NCI-H1092 treated with DMSO at 0.1 percent for 48 hours (cell line): ENCODE measurements around the gene QPCT.

Experiments used
- DNase-seq: peaks from one replicate; lab custom pipeline; 2025; lab: John Stamatoyannopoulos, UW

Gene QPCT

GRCh38 chr2:37324786-37325624, 19.4 kb upstream of the QPCT start, which contains the start of gene PRKD3:
Gene PRKD3 (minus strand): TSS chr2:37324833. CDS start chr2:37316524, 8,309 bp downstream.
- peak; percentile 42 for DNase-seq

DNA sequence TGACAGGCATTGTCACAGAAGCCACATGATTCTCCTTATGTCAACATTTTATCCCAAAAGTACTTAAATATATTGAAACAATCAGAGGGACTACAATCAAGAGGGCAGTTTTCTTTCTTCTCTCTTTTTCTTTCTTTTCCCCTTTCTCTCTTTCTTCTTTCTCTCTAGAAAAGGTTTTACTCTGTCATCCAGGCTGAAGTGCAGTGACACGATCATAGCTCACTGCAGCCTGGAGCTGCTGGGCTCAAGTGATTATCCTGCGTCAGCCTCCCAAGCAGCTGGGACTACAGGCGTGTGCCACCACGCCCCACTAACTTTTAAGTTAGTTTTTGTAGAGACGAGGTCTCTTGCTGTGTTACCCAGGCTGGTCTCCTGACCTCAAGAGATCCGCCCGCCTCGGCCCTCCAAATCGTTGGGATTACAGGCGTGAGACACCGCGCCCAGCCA, 18.8 kb upstream of the QPCT start:
- DNase-seq: no peak

- DNase-seq: no peak
These were observed 18.1 kb upstream of the QPCT start for GRCh38 chr2:37326285-37326684.

- no peak for DNase-seq
These were observed 17.4 kb upstream of the QPCT start for GRCh38 chr2:37326866-37327634.

- no peak for DNase-seq
These were observed 13.7 kb upstream of the QPCT start for GRCh38 chr2:37330681-37331080.

DNA sequence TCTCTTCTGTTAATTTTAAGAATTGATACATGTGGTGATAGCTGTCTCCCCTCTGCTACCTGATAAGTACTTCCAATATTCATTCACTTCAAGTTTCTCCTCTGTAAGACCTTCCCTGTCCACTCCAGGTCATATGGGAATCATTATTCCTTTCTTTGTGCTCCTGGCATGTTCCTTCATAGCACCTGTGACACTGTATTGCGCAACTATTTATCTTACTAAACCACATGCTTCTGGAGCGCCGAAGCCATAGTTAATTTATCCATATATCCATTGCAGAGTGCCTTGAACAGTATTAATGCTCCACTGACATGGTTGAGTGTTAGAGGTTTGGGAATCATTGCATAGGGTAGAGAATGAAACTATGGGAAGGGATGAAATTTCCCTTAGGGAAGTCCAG, 11.9 kb upstream of the QPCT start:
- no peak for DNase-seq

DNA sequence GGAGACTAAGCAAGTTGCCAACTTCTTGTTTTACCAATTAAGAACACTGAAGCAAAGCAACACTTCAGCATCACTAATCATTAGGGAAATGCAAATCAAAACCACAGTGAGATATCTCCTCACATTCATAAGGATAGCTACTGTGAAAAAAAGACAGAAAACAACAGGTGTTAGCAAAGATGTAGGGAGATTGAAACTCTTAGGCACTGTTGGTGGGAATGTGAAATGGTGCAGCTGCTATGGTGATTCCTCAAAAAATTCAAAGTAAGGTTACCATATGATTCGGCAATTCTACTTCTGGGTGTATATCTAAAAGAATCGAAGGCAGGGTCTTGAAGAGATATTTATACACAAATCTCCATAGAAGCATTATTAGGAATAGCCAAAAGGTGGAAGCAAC, 11.2 kb upstream of the QPCT start:
- no peak for DNase-seq

GRCh38 chr2:37335604-37336003, 8.8 kb upstream of the QPCT start:
- no peak for DNase-seq

- no peak for DNase-seq
These were observed 6.7 kb upstream of the QPCT start for GRCh38 chr2:37337620-37338280.

DNA sequence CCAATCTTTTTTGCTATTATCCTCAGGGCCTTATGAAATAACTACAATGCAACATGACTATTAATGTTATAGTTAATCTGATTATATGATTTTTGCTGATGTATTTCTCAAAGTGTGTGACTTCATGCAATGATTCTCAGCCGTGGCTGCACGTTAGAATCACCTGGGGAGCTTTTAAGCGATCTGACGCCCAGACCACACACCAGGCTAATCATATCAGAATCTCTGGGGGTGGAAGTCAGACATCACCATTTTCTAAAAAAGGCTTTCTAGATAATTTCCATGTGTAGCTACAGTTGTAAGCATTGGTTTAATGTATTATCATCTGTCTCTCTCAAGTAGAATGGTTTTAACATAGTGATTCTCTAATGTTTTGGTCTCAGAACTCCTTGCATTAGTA, 5.5 kb upstream of the QPCT start:
- no peak for DNase-seq

DNA sequence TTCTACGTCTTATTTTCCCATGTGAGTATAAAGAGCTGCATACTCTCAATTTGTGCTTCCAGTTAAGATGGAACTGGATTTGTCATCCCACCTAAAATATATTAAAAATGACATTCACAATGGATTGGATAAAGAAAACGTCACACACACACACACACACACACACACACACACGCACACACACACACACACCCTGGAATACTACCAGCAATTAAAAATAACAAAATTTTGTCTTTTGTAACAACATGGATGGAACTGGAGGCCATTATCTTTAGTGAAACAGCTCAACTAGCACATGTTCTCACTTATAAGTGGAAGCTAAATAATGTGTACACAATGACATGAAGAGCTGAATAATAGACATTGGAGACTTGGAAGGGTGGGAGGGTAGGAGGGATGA, 3.8 kb upstream of the QPCT start:
- DNase-seq: no peak

GRCh38 chr2:37342591-37343220, 1.7 kb upstream of the QPCT start:
- no peak for DNase-seq

DNA sequence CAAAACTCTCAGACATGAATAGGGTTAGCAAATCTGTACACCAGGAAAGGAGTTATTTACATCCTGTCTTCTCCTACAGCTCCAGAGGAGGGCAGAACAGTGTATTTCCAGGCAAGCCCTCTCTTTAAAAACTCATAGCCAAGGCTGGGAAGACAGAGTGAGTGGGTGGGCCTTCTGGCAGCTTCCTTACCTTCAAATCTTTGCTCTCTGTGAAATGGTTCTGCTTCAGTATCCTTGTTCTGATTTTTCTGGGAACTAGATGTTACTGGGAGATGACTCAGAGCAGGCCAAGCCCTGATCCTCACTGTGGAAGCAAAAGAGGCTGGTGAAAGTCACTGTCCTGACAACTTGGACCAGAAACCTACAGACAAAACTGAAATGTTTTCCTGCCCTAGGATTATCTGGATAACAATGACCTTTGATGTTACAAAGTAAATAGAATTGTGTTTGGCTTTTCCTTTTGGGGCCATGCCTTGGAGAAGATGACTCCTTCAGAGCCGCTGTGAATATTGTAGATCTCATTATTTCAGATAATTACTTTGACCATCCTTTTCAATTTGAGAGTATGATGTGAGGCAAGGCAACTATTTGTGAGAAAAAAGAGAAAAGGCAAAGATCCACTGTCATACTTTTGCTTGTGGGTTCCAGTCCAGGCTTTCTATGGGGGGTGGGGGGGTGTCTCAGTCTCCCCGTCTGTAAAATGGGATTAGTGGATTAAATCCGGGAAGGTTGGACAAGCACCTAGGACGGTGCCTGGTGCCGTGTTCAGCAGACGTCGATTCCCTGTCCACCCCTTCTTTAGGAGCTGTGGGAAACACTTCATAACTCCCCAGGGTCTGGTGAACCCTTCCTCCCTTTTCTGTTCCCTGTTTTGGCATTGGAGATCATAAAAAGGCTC, 644 bp upstream of the QPCT start:
- peak; percentile 18 for DNase-seq

- no peak for DNase-seq
These were observed 3.7 kb downstream of the QPCT start for GRCh38 chr2:37348155-37348554.

GRCh38 chr2:37349231-37349860, 4.9 kb downstream of the QPCT start:
- peak; percentile 79 for DNase-seq

- DNase-seq: peak; percentile 81
These were observed 5.6 kb downstream of the QPCT start for GRCh38 chr2:37350034-37350433.

DNA sequence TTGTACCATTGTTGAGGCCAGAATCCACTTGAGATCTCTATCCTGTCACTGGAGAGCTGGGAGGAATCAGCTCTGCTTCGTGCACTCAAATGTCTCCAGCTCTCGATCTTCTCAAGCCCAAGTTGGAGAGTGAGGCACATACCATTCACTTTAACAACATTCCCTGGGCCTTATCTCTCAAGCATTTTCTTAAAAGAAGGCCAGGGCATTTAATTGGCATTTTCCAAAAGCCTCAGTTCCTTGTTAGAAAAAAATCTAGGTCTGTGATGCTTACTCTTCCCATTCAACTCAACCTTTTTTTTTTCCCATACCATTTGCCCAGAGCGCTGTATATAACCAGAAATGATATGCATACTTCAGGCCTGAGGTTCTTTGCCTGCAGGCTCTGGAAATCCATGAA, 10.1 kb downstream of the QPCT start:
- no peak for DNase-seq

GRCh38 chr2:37355735-37356134, 11.3 kb downstream of the QPCT start:
- no peak for DNase-seq

DNA sequence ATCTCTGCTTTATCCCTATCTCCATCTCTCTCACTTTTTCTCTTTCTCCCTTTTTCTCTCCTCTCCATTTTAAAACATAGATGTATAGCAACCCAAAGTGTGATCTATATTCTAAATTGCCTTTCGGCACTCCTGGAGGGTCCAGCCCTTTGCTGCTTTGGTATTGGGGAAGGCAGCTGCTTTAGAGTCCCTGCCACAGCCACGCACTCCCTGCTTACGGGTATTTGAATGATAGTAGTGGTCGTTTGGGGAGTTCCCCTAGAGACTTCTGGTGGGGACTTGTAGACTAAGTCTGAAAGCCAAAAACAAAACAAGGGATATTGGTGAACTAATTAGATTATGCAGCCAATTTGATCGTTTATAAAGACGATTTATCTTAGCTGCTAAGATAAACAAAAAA, 11.9 kb downstream of the QPCT start:
- DNase-seq: no peak

GRCh38 chr2:37357069-37357468, 12.6 kb downstream of the QPCT start:
- no peak for DNase-seq

- no peak for DNase-seq
These were observed 13.1 kb downstream of the QPCT start for GRCh38 chr2:37357530-37357929.
